ENCODE measurements around the gene DDIT4.
A peak's percentile ranks its signal among the peaks of the same experiment; 100 is the strongest.

The DDIT4 gene

DNA sequence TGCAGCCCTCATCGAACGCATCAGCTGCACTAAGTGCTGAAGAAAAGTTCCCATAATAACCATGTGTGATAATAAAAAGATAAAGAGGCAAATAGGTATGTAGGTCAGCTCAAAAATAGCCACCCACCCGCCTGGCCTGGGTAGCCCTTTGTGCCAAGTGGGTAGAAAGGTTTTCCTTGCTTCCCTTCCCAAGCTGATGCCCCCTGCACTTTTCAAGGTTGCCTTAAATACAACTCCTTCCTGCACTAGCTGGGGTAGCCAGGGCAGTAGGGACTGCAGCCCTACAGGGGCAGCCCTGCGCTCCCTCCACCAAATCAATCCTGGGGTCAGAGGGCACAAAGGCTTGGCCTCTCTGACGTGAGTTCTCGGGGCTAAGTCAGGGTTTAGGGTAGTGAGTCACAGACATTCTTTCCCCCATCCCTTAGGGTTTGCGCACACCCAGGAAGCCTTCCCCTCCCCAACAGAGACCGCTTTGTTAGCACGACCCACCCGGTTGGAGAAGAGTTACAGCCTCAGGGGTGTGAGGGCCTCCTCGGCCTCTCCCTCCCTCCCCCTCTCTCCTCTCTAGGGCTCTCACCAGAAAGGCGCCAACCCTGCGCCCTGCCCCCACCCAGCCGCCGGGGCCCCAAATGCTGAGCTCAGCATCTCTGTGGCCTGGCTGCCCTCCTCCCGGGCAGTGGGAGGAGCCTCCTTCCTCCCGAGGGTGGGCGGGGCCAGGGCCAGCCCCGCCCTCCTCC is 13.3 kb upstream of the DDIT4 start:
- H3K4me1 ChIP-seq (ENCODE audit: control insufficient read depth, insufficient read depth, low read length, poor library complexity, severe bottlenecking): peaks cover 26% of the 10 kb centered on the region

DNA sequence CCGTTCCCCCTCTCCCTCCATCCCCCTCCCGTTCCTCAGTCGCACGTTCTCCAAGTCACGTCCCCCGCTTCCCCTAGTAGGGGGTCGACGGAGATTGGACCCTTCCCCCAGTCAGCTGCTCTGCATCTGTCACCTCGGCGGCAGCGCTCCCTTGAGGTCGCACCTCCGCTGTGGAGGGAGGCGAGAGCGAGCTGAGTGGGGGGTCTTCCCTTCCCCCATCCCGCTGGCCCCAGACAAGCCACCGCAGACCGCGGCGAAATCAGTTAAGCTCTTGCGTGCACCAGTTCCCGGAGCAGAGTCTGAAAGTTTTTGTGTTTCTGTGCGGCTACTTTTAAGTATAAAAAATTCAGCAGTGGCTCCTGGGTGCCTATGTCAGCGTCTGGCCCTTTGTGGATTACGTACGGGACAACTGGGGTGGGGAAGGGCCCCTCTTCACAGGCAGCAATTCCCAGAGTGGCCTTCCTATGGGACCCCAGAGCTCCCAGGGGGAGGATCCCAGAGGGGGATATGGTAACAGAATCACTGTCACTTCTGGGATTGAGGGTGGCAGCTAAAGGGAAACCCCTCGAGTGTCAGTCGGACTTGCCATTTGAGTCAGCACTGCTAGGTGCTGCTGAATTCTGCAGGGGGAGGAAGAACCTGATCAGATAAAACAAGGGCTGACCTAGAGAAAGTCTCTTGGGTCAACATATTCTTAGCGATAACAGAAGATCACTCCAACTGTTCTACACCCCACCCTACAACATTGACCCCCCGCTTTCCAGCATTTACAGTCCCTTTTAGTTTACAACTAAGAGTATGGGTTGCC is 12.5 kb upstream of the DDIT4 start:
- no peaks in the 10 kb centered on the region for H3K9me3 ChIP-seq (ENCODE audit: control insufficient read depth, low read length)
- no peaks in the 10 kb centered on the region for H3K36me3 ChIP-seq (ENCODE audit: control insufficient read depth, insufficient read depth, low read length)
- 1% methylated on average over 10 to 15 of the region's 30 CpGs for WGBS, 2 experiments (ENCODE audit: insufficient coverage in 2 of 2)
- H3K4me1 ChIP-seq (ENCODE audit: control insufficient read depth, insufficient read depth, low read length, poor library complexity, severe bottlenecking): peaks cover 24% of the 10 kb centered on the region
- peak overlapping the region; percentile 98 for H3K27ac ChIP-seq (ENCODE audit: low read depth, low read length, severe bottlenecking)
- peak overlapping the region; percentile 38 for H3K4me3 ChIP-seq (ENCODE audit: extremely low read depth, insufficient read depth, low read length, poor library complexity, severe bottlenecking)

More for the DNA sequence above, 13.3 kb upstream of the DDIT4 start:
- Histone ChIP-seq H3K4me3 (ENCODE audit: extremely low read depth, insufficient read depth, low read length, poor library complexity, severe bottlenecking) (peak overlapping the region; percentile 38), H3K9me3 (ENCODE audit: control insufficient read depth, low read length) (no peaks in the 10 kb centered on the region), H3K27ac (ENCODE audit: low read depth, low read length, severe bottlenecking) (peak overlapping the region; percentile 98), H3K36me3 (ENCODE audit: control insufficient read depth, insufficient read depth, low read length) (no peaks in the 10 kb centered on the region)
- WGBS, 2 experiments (ENCODE audit: insufficient coverage in 2 of 2): 0 to 20% methylated on average over 2 to 12 of the region's 19 CpGs

GRCh38 chr10:72261784-72262404 is 11.8 kb upstream of the DDIT4 start:
- 81 to 90% methylated on average over 4 to 7 of the region's 7 CpGs for WGBS, 2 experiments (ENCODE audit: insufficient coverage in 2 of 2)
- Histone ChIP-seq H3K9me3 (ENCODE audit: control insufficient read depth, low read length) (no peaks in the 10 kb centered on the region), H3K4me3 (ENCODE audit: extremely low read depth, insufficient read depth, low read length, poor library complexity, severe bottlenecking) (no peak overlapping the region), H3K27ac (ENCODE audit: low read depth, low read length, severe bottlenecking) (peak overlapping the region; percentile 98), H3K36me3 (ENCODE audit: control insufficient read depth, insufficient read depth, low read length) (no peaks in the 10 kb centered on the region), H3K4me1 (ENCODE audit: control insufficient read depth, insufficient read depth, low read length, poor library complexity, severe bottlenecking) (peaks cover 24% of the 10 kb centered on the region)

DNA sequence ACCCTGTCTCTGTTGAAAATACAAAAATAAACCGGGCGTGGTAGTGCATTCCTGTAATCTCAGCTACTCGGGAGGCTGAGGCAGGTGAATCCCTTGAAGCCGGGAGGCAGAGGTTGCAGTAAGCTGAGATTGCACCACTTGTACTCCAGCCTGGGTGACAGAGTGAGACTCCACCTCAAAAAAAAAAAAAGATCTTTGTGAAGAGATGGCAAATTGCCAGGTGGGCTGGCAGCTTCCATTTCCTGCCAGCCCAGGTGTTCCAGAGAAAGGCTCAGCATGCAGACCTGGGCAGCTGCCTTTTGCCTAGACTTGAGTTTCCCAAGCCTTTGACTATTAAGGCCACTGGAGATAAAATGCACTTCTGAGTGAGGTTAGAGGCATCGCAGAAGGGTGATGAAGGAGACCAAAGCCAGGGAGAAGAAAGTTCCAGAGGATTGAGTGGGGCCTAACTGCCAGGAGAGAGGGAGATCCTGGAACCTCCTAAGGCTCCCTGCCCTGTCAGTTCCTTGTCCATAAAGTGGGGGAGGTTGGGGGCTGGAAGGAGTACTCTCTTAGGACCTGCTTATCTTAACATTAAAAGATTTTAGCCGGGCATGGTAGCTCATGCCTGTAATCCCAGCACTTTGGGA is 10.0 kb upstream of the DDIT4 start:
- whole genome bisulfite sequencing, 2 experiments (ENCODE audit: insufficient coverage in 2 of 2): 92 to 96% methylated on average over 5 of the region's 6 CpGs
- no peak overlapping the region for H3K27ac ChIP-seq (ENCODE audit: low read depth, low read length, severe bottlenecking)
- no peaks in the 10 kb centered on the region for H3K9me3 ChIP-seq (ENCODE audit: control insufficient read depth, low read length)
- no peaks in the 10 kb centered on the region for H3K36me3 ChIP-seq (ENCODE audit: control insufficient read depth, insufficient read depth, low read length)
- H3K4me1 ChIP-seq (ENCODE audit: control insufficient read depth, insufficient read depth, low read length, poor library complexity, severe bottlenecking): peaks cover 24% of the 10 kb centered on the region
- H3K4me3 ChIP-seq (ENCODE audit: extremely low read depth, insufficient read depth, low read length, poor library complexity, severe bottlenecking): no peak overlapping the region

- Histone ChIP-seq H3K4me3 (ENCODE audit: extremely low read depth, insufficient read depth, low read length, poor library complexity, severe bottlenecking) (no peak overlapping the region), H3K36me3 (ENCODE audit: control insufficient read depth, insufficient read depth, low read length) (no peaks in the 10 kb centered on the region), H3K9me3 (ENCODE audit: control insufficient read depth, low read length) (no peaks in the 10 kb centered on the region), H3K4me1 (ENCODE audit: control insufficient read depth, insufficient read depth, low read length, poor library complexity, severe bottlenecking) (peaks cover 20% of the 10 kb centered on the region), H3K27ac (ENCODE audit: low read depth, low read length, severe bottlenecking) (no peak overlapping the region)
- WGBS, 2 experiments (ENCODE audit: insufficient coverage in 2 of 2): 89% methylated on average over 1 of the region's 1 CpG; no CpG with 5 or more reads in 1 of the 2 experiments
Observed at GRCh38 chr10:72264536-72264935, 9.2 kb upstream of the DDIT4 start.

DNA sequence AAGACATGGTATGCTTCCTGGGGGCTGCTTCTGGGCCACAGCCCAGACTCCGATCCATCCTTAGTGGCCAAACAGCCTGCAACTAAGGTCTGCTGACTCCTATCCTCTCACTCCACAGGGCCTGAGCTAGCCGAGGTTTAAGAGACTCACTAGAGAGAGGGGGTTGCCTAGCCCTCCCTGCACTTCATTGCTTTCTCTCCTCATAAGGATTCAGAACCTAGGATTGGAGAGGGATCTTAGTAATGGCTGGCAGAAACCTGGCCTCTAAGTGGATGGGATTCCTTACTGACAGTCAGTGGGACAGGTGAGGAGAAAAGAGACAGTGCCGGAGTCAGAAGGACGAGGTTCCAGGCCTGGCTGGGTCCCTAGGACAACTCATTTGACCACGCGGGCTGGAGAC is 8.2 kb upstream of the DDIT4 start:
- Histone ChIP-seq H3K36me3 (ENCODE audit: control insufficient read depth, insufficient read depth, low read length) (no peaks in the 10 kb centered on the region), H3K4me1 (ENCODE audit: control insufficient read depth, insufficient read depth, low read length, poor library complexity, severe bottlenecking) (peaks cover 13% of the 10 kb centered on the region), H3K27ac (ENCODE audit: low read depth, low read length, severe bottlenecking) (no peak overlapping the region), H3K4me3 (ENCODE audit: extremely low read depth, insufficient read depth, low read length, poor library complexity, severe bottlenecking) (no peak overlapping the region), H3K9me3 (ENCODE audit: control insufficient read depth, low read length) (no peaks in the 10 kb centered on the region)
- WGBS, 2 experiments (ENCODE audit: insufficient coverage in 2 of 2): 83 to 93% methylated on average over 4 to 5 of the region's 6 CpGs

- H3K36me3 ChIP-seq (ENCODE audit: control insufficient read depth, insufficient read depth, low read length): no peaks in the 10 kb centered on the region
- WGBS, 2 experiments (ENCODE audit: insufficient coverage in 2 of 2): 91 to 100% methylated on average over 4 to 7 of the region's 11 CpGs
- H3K27ac ChIP-seq (ENCODE audit: low read depth, low read length, severe bottlenecking): no peak overlapping the region
Observed at GRCh38 chr10:72265990-72266865, 7.5 kb upstream of the DDIT4 start.

GRCh38 chr10:72267381-72267780 is 6.3 kb upstream of the DDIT4 start:
- 44 to 70% methylated on average over 2 to 3 of the region's 6 CpGs for WGBS, 2 experiments (ENCODE audit: insufficient coverage in 2 of 2)
- no peak overlapping the region for H3K27ac ChIP-seq (ENCODE audit: low read depth, low read length, severe bottlenecking)
- H3K4me1 ChIP-seq (ENCODE audit: control insufficient read depth, insufficient read depth, low read length, poor library complexity, severe bottlenecking): peaks cover 13% of the 10 kb centered on the region
- H3K4me3 ChIP-seq (ENCODE audit: extremely low read depth, insufficient read depth, low read length, poor library complexity, severe bottlenecking): no peak overlapping the region
- H3K36me3 ChIP-seq (ENCODE audit: control insufficient read depth, insufficient read depth, low read length): no peaks in the 10 kb centered on the region
- no peaks in the 10 kb centered on the region for H3K9me3 ChIP-seq (ENCODE audit: control insufficient read depth, low read length)

More at GRCh38 chr10:72265990-72266865, 7.5 kb upstream of the DDIT4 start:
- Histone ChIP-seq H3K9me3 (ENCODE audit: control insufficient read depth, low read length) (no peaks in the 10 kb centered on the region), H3K4me1 (ENCODE audit: control insufficient read depth, insufficient read depth, low read length, poor library complexity, severe bottlenecking) (peaks cover 17% of the 10 kb centered on the region), H3K4me3 (ENCODE audit: extremely low read depth, insufficient read depth, low read length, poor library complexity, severe bottlenecking) (no peak overlapping the region)

DNA sequence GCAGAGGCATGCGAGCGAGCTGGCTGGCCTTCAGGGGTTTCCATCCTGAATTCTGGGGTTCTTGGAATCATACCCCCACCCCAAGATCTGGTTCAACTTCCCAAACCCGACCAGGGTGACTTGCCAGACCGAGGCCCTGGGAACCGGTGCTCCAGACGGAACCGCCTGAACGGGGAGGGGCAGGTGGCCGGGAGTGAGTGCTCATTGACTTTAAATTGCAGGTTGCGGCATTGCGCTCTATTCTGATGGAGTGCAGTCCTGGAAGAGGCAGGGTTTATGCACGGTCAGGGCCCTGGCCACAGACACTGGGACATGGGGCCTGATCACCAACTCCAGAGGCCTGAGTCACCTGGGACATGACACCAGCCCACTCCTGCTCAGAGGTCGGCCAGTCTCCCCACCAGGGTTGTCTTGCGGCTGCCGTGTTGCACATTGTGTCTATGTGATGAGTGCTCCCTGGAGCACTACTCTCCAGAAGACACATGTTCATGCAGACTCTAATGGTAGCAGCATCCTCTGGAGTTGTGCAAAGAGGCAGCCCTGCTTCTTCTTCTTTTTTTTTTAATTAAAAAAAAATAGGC is 5.8 kb upstream of the DDIT4 start:
- Histone ChIP-seq H3K4me3 (ENCODE audit: extremely low read depth, insufficient read depth, low read length, poor library complexity, severe bottlenecking) (no peak overlapping the region), H3K27ac (ENCODE audit: low read depth, low read length, severe bottlenecking) (no peak overlapping the region), H3K9me3 (ENCODE audit: control insufficient read depth, low read length) (no peaks in the 10 kb centered on the region), H3K36me3 (ENCODE audit: control insufficient read depth, insufficient read depth, low read length) (no peaks in the 10 kb centered on the region), H3K4me1 (ENCODE audit: control insufficient read depth, insufficient read depth, low read length, poor library complexity, severe bottlenecking) (peaks cover 15% of the 10 kb centered on the region)
- 75 to 79% methylated on average over 15 of the region's 15 CpGs for WGBS, 2 experiments (ENCODE audit: insufficient coverage in 2 of 2)
